HEK293 (cell line): Measurements from ENCODE around the gene KPNA1.

Experiments
- CTCF ChIA-PET: fragments of 350-600 bp; formaldehyde crosslinking; extraction: SDS; loops from one replicate; lab custom pipeline; 2021; ENCODE audit warnings: antibody characterized with exemption; lab: Yijun Ruan, JAX
- POLR2A ChIA-PET: fragments of 300-600 bp; formaldehyde crosslinking; extraction: SDS; loops from one replicate; lab custom pipeline; 2020; ENCODE audit warnings: antibody characterized with exemption, inconsistent platforms; lab: Yijun Ruan, JAX
- H3K27ac ChIP-seq: fragments of 200-500 bp; sonication (Bioruptor generic); 2 replicates; pipeline ENCODE4 v1.5.1; 2014; ENCODE audit warnings: low read depth, low read length, control low read depth, inconsistent platforms; ENCODE audit errors: extremely low read depth
- H3K36me3 ChIP-seq, 2 experiments: fragments of 200-500 bp in 1 of 2; sonication (Bioruptor generic) in 1 of 2; 1 replicate in 1 of 2; 2 replicates in 1 of 2; pipeline ENCODE4 v1.5.1; 2014 to 2017; ENCODE audit warnings: inconsistent platforms in 2 of 2, low read length in 2 of 2; ENCODE audit not compliant: control insufficient read depth in 2 of 2, insufficient read depth in 1 of 2
- H3K4me1 ChIP-seq: fragments of 200-500 bp; sonication (Bioruptor generic); 2 replicates; pipeline ENCODE4 v1.5.1; 2014; ENCODE audit warnings: mild to moderate bottlenecking, low read length, inconsistent platforms; ENCODE audit not compliant: control insufficient read depth, insufficient read depth
- H3K4me3 ChIP-seq: 2 replicates; pipeline ENCODE4 v1.5.1; 2011; ENCODE audit warnings: low read depth, mild to moderate bottlenecking, control low read depth, low read length, moderate library complexity
- H3K9me3 ChIP-seq: fragments of 200-500 bp; sonication (Bioruptor generic); 2 replicates; pipeline ENCODE4 v1.5.1; 2014; ENCODE audit warnings: low read depth, low read length, inconsistent platforms; ENCODE audit not compliant: control insufficient read depth, insufficient read depth
- GLIS1 ChIP-seq: fragments of 450-650 bp; formaldehyde crosslinking; IDR thresholded peaks from 2 replicates; pipeline ENCODE4 v1.5.1; 2016; ENCODE audit warnings: missing biosample characterization, missing genetic modification characterization
- GLIS2 ChIP-seq: fragments of 450-650 bp; formaldehyde crosslinking; IDR thresholded peaks from 2 replicates; pipeline ENCODE4 v1.5.1; 2016; ENCODE audit warnings: missing biosample characterization, missing genetic modification characterization
- HOXA7 ChIP-seq: sonication (generic); formaldehyde crosslinking; IDR thresholded peaks from 2 replicates; pipeline ENCODE4 v1.8.1; 2022; ENCODE audit warnings: missing genetic modification reagents, borderline replicate concordance
- IKZF3 ChIP-seq: fragments of 450-650 bp; IDR thresholded peaks from 2 replicates; pipeline ENCODE4 v1.5.0; 2018; ENCODE audit warnings: missing biosample characterization, mild to moderate bottlenecking, missing genetic modification characterization, moderate library complexity
- SETDB1 ChIP-seq: IDR thresholded peaks from one replicate; pipeline ENCODE4 v1.6.1; 2017; ENCODE audit warnings: mild to moderate bottlenecking, low read length, moderate library complexity, mixed read lengths; ENCODE audit not compliant: insufficient read length
- WT1 ChIP-seq: fragments of 450-650 bp; formaldehyde crosslinking; IDR thresholded peaks from 2 replicates; pipeline ENCODE4 v1.5.1; 2016; ENCODE audit warnings: missing biosample characterization, missing genetic modification characterization
- ZBTB21 ChIP-seq: fragments of 450-650 bp; formaldehyde crosslinking; IDR thresholded peaks from 2 replicates; pipeline ENCODE4 v1.5.1; 2017; ENCODE audit warnings: missing biosample characterization, missing genetic modification characterization
- ZFHX2 ChIP-seq: fragments of 450-650 bp; formaldehyde crosslinking; conservative IDR thresholded peaks from 2 replicates; pipeline ENCODE4 v1.5.1; 2016; ENCODE audit warnings: missing biosample characterization, missing genetic modification characterization
- ZNF248 ChIP-seq: fragments of 450-650 bp; formaldehyde crosslinking; IDR thresholded peaks from 2 replicates; pipeline ENCODE4 v1.5.1; 2017; ENCODE audit warnings: missing biosample characterization, missing genetic modification characterization
- ZNF354C ChIP-seq: fragments of 450-650 bp; formaldehyde crosslinking; IDR thresholded peaks from 2 replicates; pipeline ENCODE4 v1.5.1; 2016; ENCODE audit warnings: missing biosample characterization, missing genetic modification characterization, low read depth, borderline replicate concordance
- ZNF426 ChIP-seq: fragments of 450-650 bp; formaldehyde crosslinking; IDR thresholded peaks from 2 replicates; pipeline ENCODE4 v1.5.1; 2017; ENCODE audit warnings: missing biosample characterization, missing genetic modification characterization, mild to moderate bottlenecking, inconsistent platforms, moderate library complexity
- ZNF433 ChIP-seq: fragments of 450-650 bp; formaldehyde crosslinking; IDR thresholded peaks from 2 replicates; pipeline ENCODE4 v1.5.1; 2016; ENCODE audit warnings: missing biosample characterization, missing genetic modification characterization, low read depth
- ZNF521 ChIP-seq: fragments of 450-650 bp; formaldehyde crosslinking; IDR thresholded peaks from 2 replicates; pipeline ENCODE4 v1.5.1; 2017; ENCODE audit warnings: missing biosample characterization, mild to moderate bottlenecking, missing genetic modification characterization
- ZNF561 ChIP-seq: fragments of 450-650 bp; IDR thresholded peaks from 2 replicates; pipeline ENCODE4 v1.5.1; 2018; ENCODE audit warnings: missing biosample characterization, missing genetic modification characterization, borderline replicate concordance
- ZNF596 ChIP-seq: fragments of 450-650 bp; IDR thresholded peaks from 2 replicates; pipeline ENCODE4 v1.5.0; 2018; ENCODE audit warnings: missing biosample characterization, mild to moderate bottlenecking, missing genetic modification characterization, moderate library complexity
- ZNF610 ChIP-seq: fragments of 450-650 bp; formaldehyde crosslinking; IDR thresholded peaks from 2 replicates; pipeline ENCODE4 v1.5.1; 2016; ENCODE audit warnings: missing biosample characterization, missing genetic modification characterization, borderline replicate concordance
- ZNF639 ChIP-seq: fragments of 450-650 bp; formaldehyde crosslinking; IDR thresholded peaks from 2 replicates; pipeline ENCODE4 v1.5.1; 2016; ENCODE audit warnings: missing biosample characterization, missing genetic modification characterization
- ZNF677 ChIP-seq: fragments of 450-650 bp; IDR thresholded peaks from 2 replicates; pipeline ENCODE4 v1.5.0; 2018; ENCODE audit warnings: missing biosample characterization, mild to moderate bottlenecking, missing genetic modification characterization, moderate library complexity
- ZNF830 ChIP-seq: fragments of 450-650 bp; IDR thresholded peaks from 2 replicates; pipeline ENCODE4 v1.5.0; 2018; ENCODE audit warnings: missing biosample characterization, missing genetic modification characterization, low read depth, mild to moderate bottlenecking, moderate library complexity
- TF ChIP-seq, protein P1 (sequence below): fragments of 450-650 bp; formaldehyde crosslinking; IDR thresholded peaks from 2 replicates; pipeline ENCODE4 v1.5.1; 2016; ENCODE audit warnings: missing biosample characterization, missing genetic modification characterization
- TF ChIP-seq, protein P2 (sequence below): fragments of 450-650 bp; formaldehyde crosslinking; IDR thresholded peaks from 2 replicates; pipeline ENCODE4 v1.5.1; 2016; ENCODE audit warnings: missing biosample characterization, missing genetic modification characterization, low read depth

The KPNA1 gene

GRCh38 chr3:122496508-122496907 is 18.2 kb downstream of the KPNA1 start:
- H3K4me3 ChIP-seq: peak overlapping the region; percentile 14

DNA sequence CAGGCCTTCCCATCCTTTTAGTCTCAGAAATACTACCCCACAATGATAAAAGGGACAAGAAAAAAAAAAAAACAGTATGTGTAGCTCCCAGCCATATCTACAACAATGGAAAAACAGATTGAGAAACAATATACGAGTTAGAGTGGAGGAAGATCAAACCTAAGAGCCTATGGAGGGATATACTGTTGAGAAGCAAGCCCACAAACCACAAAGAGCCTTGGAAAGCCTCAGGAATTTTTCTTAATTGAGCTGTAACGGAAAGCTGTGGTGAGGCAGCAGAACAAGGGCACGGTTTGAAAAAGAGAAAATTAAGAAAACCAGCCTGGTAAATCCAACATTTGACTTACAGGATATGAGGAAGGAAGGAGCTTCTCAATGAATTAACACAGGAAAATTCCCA is 21.4 kb downstream of the KPNA1 start:
- Histone ChIP-seq H3K4me1 (no peaks in the 10 kb centered on the region), H3K9me3 (no peaks in the 10 kb centered on the region), H3K4me3 (no peak overlapping the region), H3K36me3 (peaks cover 14 to 53% of the 10 kb centered on the region in 2 experiments), H3K27ac (no peak overlapping the region)
- POLR2A ChIA-PET: no interaction called here
- CTCF ChIA-PET: no interaction called here
- TF ChIP-seq HOXA7 (CRISPR knock-in tag) (no peak), ZNF248 (tag by site-specific recombination) (no peak), SETDB1 (no peak), ZNF639 (tag by site-specific recombination) (no peak), ZNF426 (tag by site-specific recombination) (no peak), ZNF610 (tag by site-specific recombination) (no peak), ZNF433 (tag by site-specific recombination) (no peak), ZNF677 (tag by site-specific recombination) (no peak), ZBTB21 (tag by site-specific recombination) (no peak), GLIS2 (tag by site-specific recombination) (no peak), ZNF830 (no peak), WT1 (no peak), IKZF3 (tag by site-specific recombination) (no peak), GLIS1 (tag by site-specific recombination) (no peak), ZNF354C (tag by site-specific recombination) (no peak), ZNF561 (tag by site-specific recombination) (no peak), ZNF521 (tag by site-specific recombination) (no peak)
- TF ChIP-seq, protein P1, sequence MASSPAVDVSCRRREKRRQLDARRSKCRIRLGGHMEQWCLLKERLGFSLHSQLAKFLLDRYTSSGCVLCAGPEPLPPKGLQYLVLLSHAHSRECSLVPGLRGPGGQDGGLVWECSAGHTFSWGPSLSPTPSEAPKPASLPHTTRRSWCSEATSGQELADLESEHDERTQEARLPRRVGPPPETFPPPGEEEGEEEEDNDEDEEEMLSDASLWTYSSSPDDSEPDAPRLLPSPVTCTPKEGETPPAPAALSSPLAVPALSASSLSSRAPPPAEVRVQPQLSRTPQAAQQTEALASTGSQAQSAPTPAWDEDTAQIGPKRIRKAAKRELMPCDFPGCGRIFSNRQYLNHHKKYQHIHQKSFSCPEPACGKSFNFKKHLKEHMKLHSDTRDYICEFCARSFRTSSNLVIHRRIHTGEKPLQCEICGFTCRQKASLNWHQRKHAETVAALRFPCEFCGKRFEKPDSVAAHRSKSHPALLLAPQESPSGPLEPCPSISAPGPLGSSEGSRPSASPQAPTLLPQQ (tag by site-specific recombination): no peak
- TF ChIP-seq, protein P2, sequence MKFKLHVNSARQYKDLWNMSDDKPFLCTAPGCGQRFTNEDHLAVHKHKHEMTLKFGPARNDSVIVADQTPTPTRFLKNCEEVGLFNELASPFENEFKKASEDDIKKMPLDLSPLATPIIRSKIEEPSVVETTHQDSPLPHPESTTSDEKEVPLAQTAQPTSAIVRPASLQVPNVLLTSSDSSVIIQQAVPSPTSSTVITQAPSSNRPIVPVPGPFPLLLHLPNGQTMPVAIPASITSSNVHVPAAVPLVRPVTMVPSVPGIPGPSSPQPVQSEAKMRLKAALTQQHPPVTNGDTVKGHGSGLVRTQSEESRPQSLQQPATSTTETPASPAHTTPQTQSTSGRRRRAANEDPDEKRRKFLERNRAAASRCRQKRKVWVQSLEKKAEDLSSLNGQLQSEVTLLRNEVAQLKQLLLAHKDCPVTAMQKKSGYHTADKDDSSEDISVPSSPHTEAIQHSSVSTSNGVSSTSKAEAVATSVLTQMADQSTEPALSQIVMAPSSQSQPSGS (tag by site-specific recombination): no peak

More at GRCh38 chr3:122496508-122496907, 18.2 kb downstream of the KPNA1 start:
- Histone ChIP-seq H3K27ac (no peak overlapping the region; the same call in 1 of the 2 replicates), H3K4me1 (no peaks in the 10 kb centered on the region; the same call in 1 of the 2 replicates), H3K36me3 (peaks cover 14 to 38% of the 10 kb centered on the region in 2 experiments)
- CTCF ChIA-PET: interaction anchor here (0.6 kb wide), 1 partner anchor 11 kb away, joined by 3 read pairs; no protein-coding TSS in a partner anchor
- POLR2A ChIA-PET: interaction anchor here (0.5 to 1.0 kb wide), 2 partner anchors 18 to 1032 kb away, joined by 3 to 5 read pairs; partner anchors contain the start of gene KPNA1
- no peak for TF ChIP-seq ZFHX2
- no peak for TF ChIP-seq ZNF596 (tag by site-specific recombination)
- TF ChIP-seq, all 188 proteins: peak for 0
- no peaks in the 10 kb centered on the region for H3K9me3 ChIP-seq
